Measurements from ENCODE around the gene HOXD12. TPM values are rescaled to one million over a fixed set of nuclear protein-coding genes. Genes with fewer than 3 reads are reported as not detected.

HOXD12 gene
- polyA plus RNA-seq, 1 donor from 2014 or later, result not detected

DNA sequence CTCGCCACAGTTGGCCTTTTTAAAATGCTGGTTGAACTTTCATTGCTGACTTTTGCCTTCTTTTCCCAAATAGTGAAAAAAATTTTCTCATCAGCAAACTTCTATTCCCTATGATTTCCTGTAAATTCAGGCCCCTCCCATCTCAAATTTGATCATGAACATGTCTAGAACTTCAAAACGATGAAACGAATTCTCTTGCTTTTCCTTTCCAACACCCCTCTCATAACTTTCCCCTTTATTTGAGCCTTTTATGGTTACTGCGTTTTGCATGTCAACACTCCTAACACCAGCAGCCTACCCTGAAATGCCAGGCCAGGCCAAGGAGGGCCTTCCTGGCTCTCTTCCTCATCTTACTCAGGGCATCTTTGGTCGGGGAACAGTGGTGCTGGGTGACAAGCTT, 8.7 kb upstream of the HOXD12 start:
- H3F3A ChIP-seq (ENCODE audit: insufficient read depth, low read length, poor library complexity, severe bottlenecking), result no peaks in the 10 kb centered on the region
- no peaks in the 10 kb centered on the region for H3K36me3 ChIP-seq (ENCODE audit: insufficient read depth, low read length)
- no peak overlapping the region for H3K27ac ChIP-seq (ENCODE audit: low read length)
- no peaks in the 10 kb centered on the region for H4K20me1 ChIP-seq (ENCODE audit: insufficient read depth)
- H3K79me2 ChIP-seq (replicated peaks; ENCODE audit: insufficient read depth, low read length), result no peaks in the 10 kb centered on the region
- no peak overlapping the region for H2AFZ ChIP-seq (ENCODE audit: low read depth, low read length)
- H3K9me3 ChIP-seq (ENCODE audit: low read length), result no peaks in the 10 kb centered on the region
- no peak overlapping the region for H3K4me3 ChIP-seq (ENCODE audit: low read length)
- peaks cover 99% of the 10 kb centered on the region for H3K27me3 ChIP-seq (ENCODE audit: insufficient read depth, low read depth, low read length)
- no peaks in the 10 kb centered on the region for H3K9me2 ChIP-seq (ENCODE audit: insufficient read depth, low read length)
- H3K4me2 ChIP-seq (ENCODE audit: low read length), result no peak overlapping the region
- no peak for TF ChIP-seq EZH2 (IDR thresholded peaks at IDR 0.05; ENCODE audit: borderline replicate concordance, insufficient read depth, low read length, poor library complexity, severe bottlenecking)
- peak; percentile 8 for TF ChIP-seq POLR2AphosphoS5 (IDR thresholded peaks at IDR 0.05)
- TF ChIP-seq, protein P1, sequence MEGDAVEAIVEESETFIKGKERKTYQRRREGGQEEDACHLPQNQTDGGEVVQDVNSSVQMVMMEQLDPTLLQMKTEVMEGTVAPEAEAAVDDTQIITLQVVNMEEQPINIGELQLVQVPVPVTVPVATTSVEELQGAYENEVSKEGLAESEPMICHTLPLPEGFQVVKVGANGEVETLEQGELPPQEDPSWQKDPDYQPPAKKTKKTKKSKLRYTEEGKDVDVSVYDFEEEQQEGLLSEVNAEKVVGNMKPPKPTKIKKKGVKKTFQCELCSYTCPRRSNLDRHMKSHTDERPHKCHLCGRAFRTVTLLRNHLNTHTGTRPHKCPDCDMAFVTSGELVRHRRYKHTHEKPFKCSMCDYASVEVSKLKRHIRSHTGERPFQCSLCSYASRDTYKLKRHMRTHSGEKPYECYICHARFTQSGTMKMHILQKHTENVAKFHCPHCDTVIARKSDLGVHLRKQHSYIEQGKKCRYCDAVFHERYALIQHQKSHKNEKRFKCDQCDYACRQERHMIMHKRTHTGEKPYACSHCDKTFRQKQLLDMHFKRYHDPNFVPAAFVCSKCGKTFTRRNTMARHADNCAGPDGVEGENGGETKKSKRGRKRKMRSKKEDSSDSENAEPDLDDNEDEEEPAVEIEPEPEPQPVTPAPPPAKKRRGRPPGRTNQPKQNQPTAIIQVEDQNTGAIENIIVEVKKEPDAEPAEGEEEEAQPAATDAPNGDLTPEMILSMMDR (IDR thresholded peaks at IDR 0.05; ENCODE audit: poor library complexity, severe bottlenecking), result no peak
- TF ChIP-seq, protein P2, sequence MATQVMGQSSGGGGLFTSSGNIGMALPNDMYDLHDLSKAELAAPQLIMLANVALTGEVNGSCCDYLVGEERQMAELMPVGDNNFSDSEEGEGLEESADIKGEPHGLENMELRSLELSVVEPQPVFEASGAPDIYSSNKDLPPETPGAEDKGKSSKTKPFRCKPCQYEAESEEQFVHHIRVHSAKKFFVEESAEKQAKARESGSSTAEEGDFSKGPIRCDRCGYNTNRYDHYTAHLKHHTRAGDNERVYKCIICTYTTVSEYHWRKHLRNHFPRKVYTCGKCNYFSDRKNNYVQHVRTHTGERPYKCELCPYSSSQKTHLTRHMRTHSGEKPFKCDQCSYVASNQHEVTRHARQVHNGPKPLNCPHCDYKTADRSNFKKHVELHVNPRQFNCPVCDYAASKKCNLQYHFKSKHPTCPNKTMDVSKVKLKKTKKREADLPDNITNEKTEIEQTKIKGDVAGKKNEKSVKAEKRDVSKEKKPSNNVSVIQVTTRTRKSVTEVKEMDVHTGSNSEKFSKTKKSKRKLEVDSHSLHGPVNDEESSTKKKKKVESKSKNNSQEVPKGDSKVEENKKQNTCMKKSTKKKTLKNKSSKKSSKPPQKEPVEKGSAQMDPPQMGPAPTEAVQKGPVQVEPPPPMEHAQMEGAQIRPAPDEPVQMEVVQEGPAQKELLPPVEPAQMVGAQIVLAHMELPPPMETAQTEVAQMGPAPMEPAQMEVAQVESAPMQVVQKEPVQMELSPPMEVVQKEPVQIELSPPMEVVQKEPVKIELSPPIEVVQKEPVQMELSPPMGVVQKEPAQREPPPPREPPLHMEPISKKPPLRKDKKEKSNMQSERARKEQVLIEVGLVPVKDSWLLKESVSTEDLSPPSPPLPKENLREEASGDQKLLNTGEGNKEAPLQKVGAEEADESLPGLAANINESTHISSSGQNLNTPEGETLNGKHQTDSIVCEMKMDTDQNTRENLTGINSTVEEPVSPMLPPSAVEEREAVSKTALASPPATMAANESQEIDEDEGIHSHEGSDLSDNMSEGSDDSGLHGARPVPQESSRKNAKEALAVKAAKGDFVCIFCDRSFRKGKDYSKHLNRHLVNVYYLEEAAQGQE (IDR thresholded peaks at IDR 0.05; ENCODE audit: borderline replicate concordance), result no peak
- no peak overlapping the region for H3K9ac ChIP-seq (ENCODE audit: low read length)

DNA sequence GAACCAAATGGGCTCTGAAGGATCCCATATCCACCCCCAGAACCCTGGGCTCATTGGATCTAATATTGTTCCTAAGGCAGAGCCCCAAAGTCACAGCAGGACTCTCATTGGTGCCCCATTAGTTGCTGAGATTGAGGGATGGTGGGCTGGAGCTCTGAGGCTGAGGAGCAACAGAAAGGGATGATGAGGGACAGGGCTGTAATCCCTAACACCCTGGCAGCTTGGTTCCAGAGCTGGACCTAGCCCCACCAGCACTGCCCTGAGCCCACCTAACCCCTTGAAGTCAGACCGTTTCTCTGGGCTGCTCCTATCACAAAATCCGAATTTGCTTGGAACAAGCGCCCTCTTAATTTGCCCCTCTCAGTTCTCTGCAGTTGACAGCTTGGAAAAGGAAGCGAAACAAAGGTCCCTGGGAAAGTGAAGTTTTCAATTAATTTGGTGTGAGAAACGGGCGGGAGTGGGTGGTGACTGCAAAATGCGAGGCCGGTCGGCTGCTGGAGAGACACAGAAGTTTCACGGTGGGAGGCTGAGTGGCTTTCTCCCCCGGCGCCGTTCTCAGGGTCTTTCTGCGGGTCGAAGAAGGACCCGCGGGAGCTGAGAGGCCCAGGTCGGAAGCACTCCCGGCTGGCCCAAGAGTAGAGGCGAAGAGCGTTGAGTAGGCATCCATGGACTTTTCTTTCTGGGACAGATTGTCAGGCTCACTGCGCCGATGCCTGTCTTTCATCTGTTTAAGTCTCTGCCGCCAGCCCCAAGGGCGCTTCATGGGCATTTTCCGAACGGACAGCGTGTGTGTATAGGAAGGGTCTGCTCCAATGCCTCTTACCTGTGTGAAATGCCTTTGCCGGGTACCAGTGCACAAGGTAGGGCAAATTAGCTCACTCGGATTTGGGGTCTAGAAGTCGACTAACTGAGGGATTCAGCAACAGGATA, 8.0 kb upstream of the HOXD12 start:
- Histone ChIP-seq H3K9ac (ENCODE audit: low read length) (no peak overlapping the region), H2AFZ (ENCODE audit: low read depth, low read length) (no peak overlapping the region), H3K27me3 (ENCODE audit: insufficient read depth, low read depth, low read length) (peaks cover 99% of the 10 kb centered on the region), H3K4me3 (ENCODE audit: low read length) (no peak overlapping the region), H3K4me2 (ENCODE audit: low read length) (no peak overlapping the region), H3K36me3 (ENCODE audit: insufficient read depth, low read length) (no peaks in the 10 kb centered on the region), H3K9me3 (ENCODE audit: low read length) (no peaks in the 10 kb centered on the region), H3F3A (ENCODE audit: insufficient read depth, low read length, poor library complexity, severe bottlenecking) (no peaks in the 10 kb centered on the region), H3K9me2 (ENCODE audit: insufficient read depth, low read length) (no peaks in the 10 kb centered on the region), H3K79me2 (replicated peaks; ENCODE audit: insufficient read depth, low read length) (no peaks in the 10 kb centered on the region), H4K20me1 (ENCODE audit: insufficient read depth) (no peaks in the 10 kb centered on the region), H3K27ac (ENCODE audit: low read length) (no peak overlapping the region)
- TF ChIP-seq RAD21 (conservative IDR thresholded peaks at IDR 0.05) (no peak), EZH2 (IDR thresholded peaks at IDR 0.05; ENCODE audit: borderline replicate concordance, insufficient read depth, low read length, poor library complexity, severe bottlenecking) (peak; percentile 92)

All from neural cell (in vitro differentiated cells).